ENCODE measurements around the gene RNF183.

DNA sequence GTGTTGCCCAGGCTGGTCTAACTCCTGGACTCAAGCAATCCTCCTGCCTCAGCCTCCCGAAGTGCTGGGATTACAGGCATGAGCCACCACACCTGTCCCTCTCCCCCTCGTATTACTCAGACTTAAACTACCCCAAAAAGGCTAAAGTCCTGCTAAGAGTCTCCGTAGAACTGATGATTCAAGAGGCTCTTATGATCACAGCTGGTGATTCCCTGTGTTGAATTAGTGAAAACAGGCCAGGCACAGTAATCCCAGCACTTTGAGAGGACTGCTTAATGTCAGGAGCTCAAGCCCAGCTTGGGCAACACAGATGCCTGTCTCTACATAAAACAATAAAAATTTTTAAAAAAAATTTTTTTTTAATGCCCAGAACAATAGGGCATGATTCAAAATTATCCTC is 37.0 kb downstream of the RNF183 start:
- TF ChIP-seq, protein P1, sequence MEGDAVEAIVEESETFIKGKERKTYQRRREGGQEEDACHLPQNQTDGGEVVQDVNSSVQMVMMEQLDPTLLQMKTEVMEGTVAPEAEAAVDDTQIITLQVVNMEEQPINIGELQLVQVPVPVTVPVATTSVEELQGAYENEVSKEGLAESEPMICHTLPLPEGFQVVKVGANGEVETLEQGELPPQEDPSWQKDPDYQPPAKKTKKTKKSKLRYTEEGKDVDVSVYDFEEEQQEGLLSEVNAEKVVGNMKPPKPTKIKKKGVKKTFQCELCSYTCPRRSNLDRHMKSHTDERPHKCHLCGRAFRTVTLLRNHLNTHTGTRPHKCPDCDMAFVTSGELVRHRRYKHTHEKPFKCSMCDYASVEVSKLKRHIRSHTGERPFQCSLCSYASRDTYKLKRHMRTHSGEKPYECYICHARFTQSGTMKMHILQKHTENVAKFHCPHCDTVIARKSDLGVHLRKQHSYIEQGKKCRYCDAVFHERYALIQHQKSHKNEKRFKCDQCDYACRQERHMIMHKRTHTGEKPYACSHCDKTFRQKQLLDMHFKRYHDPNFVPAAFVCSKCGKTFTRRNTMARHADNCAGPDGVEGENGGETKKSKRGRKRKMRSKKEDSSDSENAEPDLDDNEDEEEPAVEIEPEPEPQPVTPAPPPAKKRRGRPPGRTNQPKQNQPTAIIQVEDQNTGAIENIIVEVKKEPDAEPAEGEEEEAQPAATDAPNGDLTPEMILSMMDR (IDR thresholded peaks at IDR 0.05; ENCODE audit: insufficient read depth, low read depth, low read length): no peak
- no peak for TF ChIP-seq EZH2 (IDR thresholded peaks at IDR 0.05; ENCODE audit: insufficient read depth, low read length)

Measured in astrocyte (in vitro differentiated cells and primary cell).